IMR-90 (cell line): ENCODE measurements around the gene ZBTB22. TPM values are rescaled to one million over a fixed set of nuclear protein-coding genes. Genes with fewer than 3 reads are reported as not detected.

Source experiments
- ATAC-seq: fragments of 200-7000 bp; cut with Tn5 transposase; 2 replicates; pipeline ENCODE4 v1.9.1; 2020; ENCODE audit warnings: low read depth, mild to moderate bottlenecking, moderate library complexity
- BruUV-seq: library from RNA; stranded (reverse); fragments of 400-500 nt; replicated peaks from 2 replicates; lab custom pipeline; 2021; lab: Mats Ljungman, UMichigan
- CTCF ChIA-PET: fragments of 300-600 bp; formaldehyde crosslinking; extraction: SDS; loops from one replicate; lab custom pipeline; 2021; ENCODE audit warnings: antibody characterized with exemption; lab: Yijun Ruan, JAX
- POLR2A ChIA-PET: fragments of 300-600 bp; sonication (Branson Sonifier 250); formaldehyde crosslinking; loops from one replicate; lab custom pipeline; 2022; ENCODE audit warnings: antibody characterized with exemption; ENCODE audit not compliant: unreplicated experiment; lab: Charles Lee
- DNase-seq: peaks from one replicate; pipeline ENCODE4 v3.0.0; 2013
- H2AFZ ChIP-seq: replicated peaks from 2 replicates; pipeline ENCODE3; 2013; ENCODE audit warnings: low read length, mild to moderate bottlenecking; ENCODE audit not compliant: poor library complexity
- H2AK5ac ChIP-seq: 2 replicates; pipeline ENCODE4 v1.6.1; 2013; ENCODE audit warnings: low read depth, low read length, inconsistent platforms
- H2AK9ac ChIP-seq: replicated peaks from 2 replicates; pipeline ENCODE3; 2013; ENCODE audit warnings: mild to moderate bottlenecking, low read depth, low read length, moderate library complexity; ENCODE audit not compliant: poor library complexity
- H2BK120ac ChIP-seq: 2 replicates; pipeline ENCODE4 v1.6.1; 2013; ENCODE audit warnings: low read depth, low read length, inconsistent platforms
- H2BK15ac ChIP-seq: 3 replicates; pipeline ENCODE4 v1.6.1; 2013; ENCODE audit warnings: low read depth, low read length, inconsistent platforms
- H2BK20ac ChIP-seq: 2 replicates; pipeline ENCODE4 v1.6.1; 2013; ENCODE audit warnings: low read depth, mild to moderate bottlenecking, inconsistent platforms, low read length, moderate library complexity
- H2BK5ac ChIP-seq: 2 replicates; pipeline ENCODE4 v1.6.1; 2013; ENCODE audit warnings: mild to moderate bottlenecking, low read depth, low read length, inconsistent platforms; ENCODE audit not compliant: poor library complexity, severe bottlenecking
- H3K14ac ChIP-seq: replicated peaks from 2 replicates; pipeline ENCODE4 v1.6.1; 2013; ENCODE audit warnings: low read depth, low read length, inconsistent platforms
- H3K18ac ChIP-seq: 2 replicates; pipeline ENCODE4 v1.6.1; 2013; ENCODE audit warnings: low read depth, low read length, control low read depth
- H3K23ac ChIP-seq: 2 replicates; pipeline ENCODE4 v1.6.1; 2013; ENCODE audit warnings: low read depth, low read length, inconsistent platforms
- H3K27ac ChIP-seq: 2 replicates; pipeline ENCODE4 v1.5.1; 2013; ENCODE audit warnings: mild to moderate bottlenecking, control low read depth, low read length; ENCODE audit not compliant: insufficient read depth
- H3K27me3 ChIP-seq: 2 replicates; pipeline ENCODE4 v1.6.1; 2013; ENCODE audit warnings: low read length; ENCODE audit not compliant: control insufficient read depth, insufficient read depth
- H3K36me3 ChIP-seq: 2 replicates; pipeline ENCODE4 v1.6.1; 2013; ENCODE audit warnings: low read length, mixed read lengths; ENCODE audit not compliant: control insufficient read depth, insufficient read depth
- H3K4ac ChIP-seq: 2 replicates; pipeline ENCODE4 v1.6.1; 2013; ENCODE audit warnings: low read depth, low read length, inconsistent platforms
- H3K4me1 ChIP-seq: 2 replicates; pipeline ENCODE4 v1.6.1; 2013; ENCODE audit warnings: low read length, mixed read lengths; ENCODE audit not compliant: control insufficient read depth, insufficient read depth
- H3K4me2 ChIP-seq: 2 replicates; pipeline ENCODE4 v1.6.1; 2013; ENCODE audit warnings: low read depth, mild to moderate bottlenecking, control low read depth, low read length, moderate library complexity
- H3K4me3 ChIP-seq: 2 replicates; pipeline ENCODE4 v1.5.1; 2013; ENCODE audit warnings: low read depth, mild to moderate bottlenecking, control low read depth, low read length, moderate library complexity; ENCODE audit not compliant: insufficient read depth
- H3K56ac ChIP-seq: 2 replicates; pipeline ENCODE4 v1.6.1; 2013; ENCODE audit warnings: low read length, inconsistent platforms; ENCODE audit not compliant: insufficient read depth; ENCODE audit errors: extremely low read depth
- H3K79me1 ChIP-seq, 2 experiments: 2 replicates each; pipeline ENCODE4 v1.6.1; 2013; ENCODE audit warnings: low read length in 2 of 2, inconsistent platforms in 1 of 2, low read depth in 1 of 2
- H3K9ac ChIP-seq: 2 replicates; pipeline ENCODE4 v1.6.1; 2013; ENCODE audit warnings: low read depth, low read length, control low read depth
- H3K9me1 ChIP-seq: 2 replicates; pipeline ENCODE4 v1.6.1; 2013; ENCODE audit warnings: low read length, inconsistent platforms; ENCODE audit not compliant: insufficient read depth
- H3K9me3 ChIP-seq: 2 replicates; pipeline ENCODE4 v1.6.1; 2013; ENCODE audit warnings: low read length; ENCODE audit not compliant: control insufficient read depth, insufficient read depth
- H4K20me1 ChIP-seq: 2 replicates; pipeline ENCODE4 v1.6.1; 2013; ENCODE audit warnings: low read length, inconsistent platforms; ENCODE audit not compliant: insufficient read depth
- H4K5ac ChIP-seq: 2 replicates; pipeline ENCODE4 v1.6.1; 2013; ENCODE audit warnings: mild to moderate bottlenecking, low read depth, low read length, control low read depth
- H4K8ac ChIP-seq, 2 experiments: 2 replicates each; pipeline ENCODE4 v1.6.1; 2013; ENCODE audit warnings: low read depth in 2 of 2, low read length in 2 of 2, control low read depth in 1 of 2, inconsistent platforms in 1 of 2
- H4K91ac ChIP-seq: 2 replicates; pipeline ENCODE4 v1.6.1; 2013; ENCODE audit warnings: low read depth, low read length, inconsistent platforms; ENCODE audit not compliant: insufficient read depth
- CTCF ChIP-seq: conservative IDR thresholded peaks from 2 replicates; pipeline ENCODE4 v1.5.1; 2012; ENCODE audit warnings: mild to moderate bottlenecking, low read depth, low read length, improper control_type of control experiment
- RAD21 ChIP-seq: IDR thresholded peaks from 2 replicates; pipeline ENCODE4 v1.6.1; 2012; ENCODE audit warnings: low read length, improper control_type of control experiment
- RCOR1 ChIP-seq: IDR thresholded peaks from 2 replicates; pipeline ENCODE4 v1.6.1; 2012; ENCODE audit warnings: mild to moderate bottlenecking, low read length, improper control_type of control experiment; ENCODE audit not compliant: insufficient replicate concordance
- SMC3 ChIP-seq: fragments of 150-350 bp; IDR thresholded peaks from 2 replicates; pipeline ENCODE4 v1.6.1; 2016; ENCODE audit warnings: low read depth, mild to moderate bottlenecking, antibody characterized with exemption, low read length, moderate library complexity
- WGBS, 2 experiments: methylation state at CpG; one replicate each; pipeline versions ENCODE4 v1.1.5 to v1.1.7; 2013; ENCODE audit warnings: missing lambda C conversion rate in 2 of 2; ENCODE audit not compliant: insufficient read length in 1 of 2; ENCODE audit errors: extremely low coverage in 2 of 2; 5-methylcytosine and 5-hydroxymethylcytosine counted together
- dilution Hi-C: fragments of 300-500 bp; cut with HindIII; formaldehyde crosslinking; loops from one replicate; pipeline ENCODE4 v1.14.3; 2018; ENCODE audit warnings: low sequenced_read_pairs; ENCODE audit not compliant: unreplicated experiment
- in situ Hi-C: fragments of 300-500 bp; cut with MboI; formaldehyde crosslinking; loops from 3 replicates; pipeline ENCODE4 v1.14.3; 2019; ENCODE audit warnings: low sequenced_read_pairs, inconsistent platforms, mixed read lengths
- intact Hi-C: fragments of 100-400 bp; cut with micrococcal nuclease; formaldehyde crosslinking; loops from 2 replicates; pipeline ENCODE4 v1.10.0; 2022
- polyA plus RNA-seq, 3 experiments: library from polyadenylated mRNA; depleted of rRNA; stranded (reverse); fragments of >200 nt; gene quantifications; 2 replicates each; pipeline ENCODE4 v1.2.3, GENCODE V29; 2012; ENCODE audit warnings: low replicate concordance in 1 of 3
- total RNA-seq: library from RNA; depleted of rRNA; stranded (reverse); fragments of >200 nt; gene quantifications from 2 replicates; pipeline ENCODE4 v1.2.3, GENCODE V29; 2012

The ZBTB22 gene
- total and polyA plus RNA-seq, 2 of the 4 experiments (the other 2 are of a cell fraction): 6.8 to 13.0 TPM

- H4K8ac ChIP-seq: no peak overlapping the region
- H3K27me3 ChIP-seq: no peaks in the 10 kb centered on the region
- ChIA-PET POLR2A (interaction anchor here (0.5 kb wide), 1 partner anchor 9 kb away, joined by 3 read pairs; the partner anchor contains the start of gene WDR46), CTCF (interaction anchor here (0.6 kb wide), 1 partner anchor 21 kb away, joined by 5 read pairs; no protein-coding TSS in a partner anchor)
- H2AK5ac ChIP-seq: no peak overlapping the region
- H4K91ac ChIP-seq: no peak overlapping the region
- H3K56ac ChIP-seq: no peak overlapping the region
- no peak overlapping the region for H3K27ac ChIP-seq
- H3K9ac ChIP-seq: no peak overlapping the region
- H3K18ac ChIP-seq: no peak overlapping the region
- no peak overlapping the region for H2BK120ac ChIP-seq
- no peak overlapping the region for H3K14ac ChIP-seq
- H2AFZ ChIP-seq: peak overlapping the region; percentile 43
- WGBS, 2 experiments: no CpG with 5 or more reads among the region's 5 CpGs
- TF ChIP-seq CTCF: peak; percentile 83
- peak; percentile 72 for TF ChIP-seq RAD21
- TF ChIP-seq SMC3: peak; percentile 75
- TF ChIP-seq RCOR1: no peak
- dilution Hi-C loops: no loop called here
- no peak overlapping the region for H3K23ac ChIP-seq
- H3K9me1 ChIP-seq: no peaks in the 10 kb centered on the region
- H3K4me2 ChIP-seq: no peak overlapping the region
- intact Hi-C loops: no loop called here
- in situ Hi-C loops: no loop called here
- peaks cover 49% of the 10 kb centered on the region for H4K20me1 ChIP-seq
- no peak overlapping the region for H2BK15ac ChIP-seq
- no peak overlapping the region for H2AK9ac ChIP-seq
- peaks cover 6% of the 10 kb centered on the region for H3K4me1 ChIP-seq
- peak; percentile 64 for DNase-seq
- peaks cover 13 to 37% of the 10 kb centered on the region in 2 experiments; a peak in 3 of 4 replicates for H3K79me1 ChIP-seq
- H2BK5ac ChIP-seq: no peak overlapping the region
- no peak overlapping the region for H2BK20ac ChIP-seq
- H4K5ac ChIP-seq: no peak overlapping the region
- H3K9me3 ChIP-seq: no peaks in the 10 kb centered on the region
- no peak overlapping the region for H3K4ac ChIP-seq
- peaks cover 60% of the 10 kb centered on the region for H3K36me3 ChIP-seq
- peak; percentile 22 for ATAC-seq
- no TSS peak for BruUV-seq
- H3K4me3 ChIP-seq: no peak overlapping the region
Measured at GRCh38 chr6:33279971-33280511, 37.5 kb downstream of the ZBTB22 start.
